Subcutaneous adipose tissue (tissue), 4 donors: ENCODE measurements around the gene CDH24. TPM values are rescaled to one million over a fixed set of nuclear protein-coding genes. Genes with fewer than 3 reads are reported as not detected.

ENCODE experiments used
- total RNA-seq, 4 donors: library from RNA; depleted of rRNA; stranded (reverse); fragments of >200 nt; gene quantifications; one replicate each; pipeline ENCODE4 v1.1.0, GENCODE V29; 2016
- TF ChIP-seq, protein P1 (sequence below): fragments of 450-650 bp; IDR thresholded peaks from one replicate; pipeline ENCODE4 v1.5.1; 2016; ENCODE audit warnings: low read depth, mild to moderate bottlenecking, control low read depth, antibody characterized with exemption, moderate library complexity

Gene CDH24, protein sequence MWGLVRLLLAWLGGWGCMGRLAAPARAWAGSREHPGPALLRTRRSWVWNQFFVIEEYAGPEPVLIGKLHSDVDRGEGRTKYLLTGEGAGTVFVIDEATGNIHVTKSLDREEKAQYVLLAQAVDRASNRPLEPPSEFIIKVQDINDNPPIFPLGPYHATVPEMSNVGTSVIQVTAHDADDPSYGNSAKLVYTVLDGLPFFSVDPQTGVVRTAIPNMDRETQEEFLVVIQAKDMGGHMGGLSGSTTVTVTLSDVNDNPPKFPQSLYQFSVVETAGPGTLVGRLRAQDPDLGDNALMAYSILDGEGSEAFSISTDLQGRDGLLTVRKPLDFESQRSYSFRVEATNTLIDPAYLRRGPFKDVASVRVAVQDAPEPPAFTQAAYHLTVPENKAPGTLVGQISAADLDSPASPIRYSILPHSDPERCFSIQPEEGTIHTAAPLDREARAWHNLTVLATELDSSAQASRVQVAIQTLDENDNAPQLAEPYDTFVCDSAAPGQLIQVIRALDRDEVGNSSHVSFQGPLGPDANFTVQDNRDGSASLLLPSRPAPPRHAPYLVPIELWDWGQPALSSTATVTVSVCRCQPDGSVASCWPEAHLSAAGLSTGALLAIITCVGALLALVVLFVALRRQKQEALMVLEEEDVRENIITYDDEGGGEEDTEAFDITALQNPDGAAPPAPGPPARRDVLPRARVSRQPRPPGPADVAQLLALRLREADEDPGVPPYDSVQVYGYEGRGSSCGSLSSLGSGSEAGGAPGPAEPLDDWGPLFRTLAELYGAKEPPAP
- total RNA-seq = 1 to 10 TPM; 1.5 to 4.1 (median 1.8) TPM

DNA sequence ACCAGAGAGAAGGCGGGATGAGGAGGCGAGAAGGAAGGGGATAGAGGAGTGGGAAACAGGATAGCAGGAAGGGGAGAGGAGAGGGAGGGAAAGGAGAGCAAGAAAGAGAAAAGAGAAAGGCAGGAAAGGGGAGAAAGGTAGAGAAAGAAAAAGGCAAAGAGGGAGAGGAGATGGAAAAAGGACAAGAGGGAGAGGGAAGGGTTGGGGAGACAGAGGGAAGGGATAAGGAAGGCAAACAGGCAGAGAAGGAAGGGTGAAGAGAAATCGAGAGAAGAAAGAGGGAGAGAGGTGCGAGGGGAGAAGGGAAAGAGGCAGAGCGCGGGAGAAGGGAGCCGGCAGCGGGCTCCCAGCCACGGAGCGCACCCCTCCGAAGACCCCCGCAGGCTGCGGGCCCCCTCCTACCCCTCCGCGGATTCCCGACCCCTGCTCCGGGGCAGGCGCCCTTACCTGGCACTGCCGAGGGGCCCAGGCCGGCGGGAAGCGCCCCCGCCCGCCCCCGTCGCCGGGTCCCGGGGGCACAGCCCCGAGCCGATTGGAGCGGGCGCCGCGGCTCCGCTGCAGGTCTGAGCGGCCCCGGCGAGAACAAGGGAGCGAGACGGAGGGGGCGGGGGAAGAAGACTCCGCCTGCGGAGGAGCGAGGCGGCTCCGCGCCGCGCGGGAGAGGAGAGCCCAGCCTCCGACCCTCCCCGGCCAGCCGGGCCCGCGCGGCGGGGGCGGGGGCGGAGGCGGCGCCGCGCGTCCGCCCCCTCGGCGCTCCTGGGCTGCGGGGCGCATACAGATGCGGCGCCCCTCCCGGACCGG is at the start of gene CDH24:
TSS of gene CDH24 (minus strand) at position 565 of the 801 bp plus-strand sequence. CDS start 1,787 bp downstream, outside the sequence.
- TF ChIP-seq, protein P1, sequence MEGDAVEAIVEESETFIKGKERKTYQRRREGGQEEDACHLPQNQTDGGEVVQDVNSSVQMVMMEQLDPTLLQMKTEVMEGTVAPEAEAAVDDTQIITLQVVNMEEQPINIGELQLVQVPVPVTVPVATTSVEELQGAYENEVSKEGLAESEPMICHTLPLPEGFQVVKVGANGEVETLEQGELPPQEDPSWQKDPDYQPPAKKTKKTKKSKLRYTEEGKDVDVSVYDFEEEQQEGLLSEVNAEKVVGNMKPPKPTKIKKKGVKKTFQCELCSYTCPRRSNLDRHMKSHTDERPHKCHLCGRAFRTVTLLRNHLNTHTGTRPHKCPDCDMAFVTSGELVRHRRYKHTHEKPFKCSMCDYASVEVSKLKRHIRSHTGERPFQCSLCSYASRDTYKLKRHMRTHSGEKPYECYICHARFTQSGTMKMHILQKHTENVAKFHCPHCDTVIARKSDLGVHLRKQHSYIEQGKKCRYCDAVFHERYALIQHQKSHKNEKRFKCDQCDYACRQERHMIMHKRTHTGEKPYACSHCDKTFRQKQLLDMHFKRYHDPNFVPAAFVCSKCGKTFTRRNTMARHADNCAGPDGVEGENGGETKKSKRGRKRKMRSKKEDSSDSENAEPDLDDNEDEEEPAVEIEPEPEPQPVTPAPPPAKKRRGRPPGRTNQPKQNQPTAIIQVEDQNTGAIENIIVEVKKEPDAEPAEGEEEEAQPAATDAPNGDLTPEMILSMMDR = no peak

- TF ChIP-seq, protein P1 = no peak
Measured at GRCh38 chr14:23106747-23107045, 49.4 kb upstream of the CDH24 start.

DNA sequence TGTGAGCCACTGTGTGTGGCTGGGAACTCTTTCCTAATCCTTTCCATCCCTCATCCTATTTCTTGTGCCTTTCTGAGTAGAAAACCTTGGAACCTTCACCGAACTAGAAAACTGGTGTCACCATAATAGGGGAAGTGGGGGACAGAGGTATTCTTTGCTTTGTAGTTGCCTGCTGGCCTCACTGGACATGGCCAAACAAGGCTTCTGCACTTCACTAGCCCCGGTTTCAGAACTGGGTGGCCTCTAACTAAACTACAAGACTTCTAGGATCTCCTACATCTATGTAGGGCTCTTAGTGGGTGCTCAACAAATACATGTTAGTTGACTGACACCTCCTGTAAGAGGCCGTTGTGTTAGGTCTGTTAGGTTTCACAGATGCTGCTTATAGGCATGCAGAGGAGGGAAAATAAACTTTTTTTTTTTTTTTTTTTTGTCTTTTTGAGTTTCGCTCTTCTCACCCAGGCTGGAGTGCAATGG is 48.1 kb upstream of the CDH24 start:
- TF ChIP-seq, protein P1 = no peak

DNA sequence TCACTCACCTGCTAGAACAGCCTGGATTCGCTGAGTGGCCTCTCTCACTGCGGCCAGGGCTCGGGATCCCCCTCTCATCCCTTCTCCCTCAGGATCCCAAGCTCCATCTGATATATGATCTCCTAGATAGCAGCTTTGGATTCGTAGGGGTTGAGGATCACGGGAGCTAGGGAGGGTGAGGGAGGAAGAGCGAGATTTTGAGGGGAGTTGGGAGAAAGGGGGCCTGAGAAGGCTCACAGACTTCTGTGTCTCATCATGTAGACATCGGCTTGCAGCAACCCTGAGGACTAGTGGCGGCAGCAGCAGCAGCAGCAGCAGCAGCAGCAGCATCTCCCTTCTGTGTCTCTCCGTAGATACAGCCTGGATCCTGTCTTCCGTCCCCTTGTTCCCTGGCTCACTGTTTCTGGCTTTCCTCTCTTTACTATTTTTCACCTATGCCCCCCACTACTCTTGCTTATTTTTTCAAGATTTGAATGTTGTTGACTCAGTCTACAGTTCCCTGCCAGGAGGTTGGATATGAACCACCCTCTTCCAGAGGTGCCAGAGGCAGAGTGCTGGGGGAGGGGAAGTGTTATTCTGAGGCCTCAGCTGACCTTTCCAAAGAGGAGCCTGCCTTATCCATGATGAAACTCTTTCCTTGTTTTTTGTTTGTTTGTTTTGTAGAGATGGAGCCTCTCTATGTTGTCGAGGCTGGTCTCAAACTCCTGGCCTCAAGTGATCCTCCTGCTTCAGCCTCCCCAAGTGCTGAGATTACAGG is 47.4 kb upstream of the CDH24 start, which contains the start of gene CIROP:
TSS of gene CIROP (minus strand) at position 399 of the 757 bp plus-strand sequence. CDS start at position 330, 69 bp downstream.
- TF ChIP-seq, protein P1 = no peak

GRCh38 chr14:23104070-23104590 is 46.8 kb upstream of the CDH24 start:
- TF ChIP-seq, protein P1 = no peak

DNA sequence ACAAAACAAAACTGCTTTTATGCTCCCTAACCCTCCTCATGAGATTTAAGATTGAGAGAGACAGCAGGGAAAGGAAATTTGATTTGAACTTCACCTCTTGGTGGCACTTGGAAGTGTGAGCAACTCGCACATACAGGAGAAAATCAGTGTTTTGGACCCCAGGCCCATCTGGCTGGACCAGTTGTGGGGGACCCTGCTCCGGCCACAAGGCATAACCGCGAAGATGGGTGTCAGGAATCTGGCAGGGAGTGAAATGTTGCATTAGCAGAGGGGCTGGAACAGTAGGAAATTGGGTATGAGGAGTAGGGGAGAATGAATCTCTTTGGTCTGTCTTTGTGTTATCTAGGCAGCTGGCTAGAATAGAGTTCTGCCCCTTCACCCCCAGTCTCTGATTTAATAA is 46.3 kb upstream of the CDH24 start:
- TF ChIP-seq, protein P1 = no peak
